COLO829 (cell line): Measurements from ENCODE around the gene KIF3B.
"Not testable (repeated sequence)": the region's sequence is repeated elsewhere in the genome, so short reads cannot be mapped to it uniquely, and the experiment has no call there.

Source experiments
- DNase-seq: peaks from one replicate; pipeline ENCODE4 v3.0.0; 2012; ENCODE audit warnings: low spot score

Gene KIF3B

GRCh38 chr20:32330555-32330897 lies 53.1 kb downstream of the KIF3B start:
- no peak for DNase-seq

DNA sequence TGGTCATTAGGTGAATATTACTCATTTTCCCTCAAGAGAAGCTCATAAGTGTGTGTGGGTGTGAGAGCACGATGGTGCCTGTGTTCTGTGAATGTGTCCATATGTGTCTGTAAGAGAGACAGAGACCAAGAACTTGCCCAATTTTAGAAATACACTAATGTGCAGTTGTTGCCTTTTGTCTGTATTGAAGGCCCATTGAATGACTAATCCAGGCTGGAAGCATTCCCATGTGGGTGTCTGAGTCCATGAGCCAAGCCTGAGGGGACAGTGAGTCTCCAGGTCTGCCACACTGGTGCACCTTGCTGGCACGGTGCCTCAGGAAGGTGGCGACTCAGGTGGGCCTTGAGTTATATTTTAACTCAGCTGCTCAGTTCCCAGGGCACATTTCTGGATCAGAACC lies 55.2 kb downstream of the KIF3B start:
- DNase-seq, result no peak

DNA sequence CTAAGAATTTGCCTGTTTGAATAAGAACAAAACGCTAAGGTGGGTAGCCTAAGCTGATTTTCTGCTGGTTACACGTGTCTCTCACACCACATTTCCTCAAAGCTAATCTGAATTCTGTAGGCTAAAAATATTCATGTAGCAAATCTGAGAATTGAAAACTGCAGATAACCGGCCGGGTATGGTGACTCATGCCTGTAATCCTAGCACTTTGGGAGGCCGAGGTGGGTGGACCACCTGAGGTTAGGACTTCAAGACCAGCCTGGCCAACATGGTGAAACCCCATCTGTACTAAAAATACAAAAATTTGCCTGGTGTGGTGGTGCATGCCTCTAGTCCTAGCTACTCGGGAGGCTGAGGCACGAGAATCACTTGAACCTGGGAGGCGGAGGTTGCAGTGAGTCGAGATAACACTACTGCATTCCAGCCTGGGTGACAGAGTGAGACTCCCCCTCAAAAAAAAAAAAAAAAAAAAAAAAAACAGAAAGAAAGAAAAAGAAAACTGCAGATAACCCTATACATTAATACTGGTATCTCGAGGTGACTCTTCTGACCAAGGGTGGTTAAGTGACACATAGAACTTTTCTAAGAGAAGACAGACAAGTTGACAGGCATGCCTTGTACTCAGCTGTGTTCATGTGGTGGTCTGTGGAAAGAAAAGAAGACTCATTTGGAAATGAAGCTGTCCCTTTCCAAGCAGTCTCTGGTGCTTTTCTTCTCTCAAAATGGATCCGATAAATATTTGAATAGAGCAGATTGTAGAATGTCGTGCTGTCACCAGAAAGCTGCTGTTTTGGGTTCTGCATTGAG lies 55.9 kb downstream of the KIF3B start:
- DNase-seq, result no peak

DNA sequence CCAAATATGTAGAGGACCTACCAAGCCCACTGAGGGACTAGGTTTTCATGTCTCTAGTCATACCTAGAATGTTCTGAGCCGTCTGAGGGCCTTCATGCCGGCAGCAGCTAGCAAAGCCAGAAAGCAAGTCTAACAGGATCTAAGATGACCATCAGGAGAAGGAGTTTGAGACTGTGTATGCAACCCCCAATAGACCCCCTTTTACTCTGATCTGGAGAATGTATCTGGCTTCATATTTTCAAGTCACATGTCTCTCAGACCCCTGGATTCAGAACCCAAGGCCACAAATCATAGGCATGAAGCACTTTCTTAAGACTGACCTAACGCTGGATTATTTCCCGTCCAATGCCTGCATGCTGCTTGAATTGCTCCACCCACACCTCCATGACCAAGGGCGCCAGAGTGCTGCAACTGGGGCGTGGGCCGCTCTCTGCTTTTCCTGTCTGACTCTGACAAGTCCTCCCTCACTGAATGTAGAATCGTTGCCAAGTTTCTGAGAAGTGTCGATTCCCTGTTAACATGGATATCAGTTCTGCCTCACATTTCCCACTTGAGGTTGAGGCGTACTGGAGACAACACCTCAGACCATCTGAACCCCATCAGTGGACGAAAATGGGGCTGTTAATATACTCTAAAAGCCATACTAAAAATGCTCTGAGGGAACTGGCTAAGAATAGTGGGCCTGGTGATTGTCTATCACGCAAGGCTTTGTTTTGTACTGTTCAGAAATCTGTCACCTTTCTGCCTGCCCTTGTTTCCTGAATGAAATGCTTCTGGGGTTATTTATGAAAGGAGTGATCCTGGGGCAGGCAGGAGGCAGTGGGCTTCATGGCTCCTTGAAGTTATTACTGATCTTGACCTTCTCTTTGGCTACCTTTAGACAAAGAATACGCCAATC lies 56.8 kb downstream of the KIF3B start:
- DNase-seq, result no peak

- no peak for DNase-seq
Measured at GRCh38 chr20:32336918-32337347, 59.5 kb downstream of the KIF3B start.

DNA sequence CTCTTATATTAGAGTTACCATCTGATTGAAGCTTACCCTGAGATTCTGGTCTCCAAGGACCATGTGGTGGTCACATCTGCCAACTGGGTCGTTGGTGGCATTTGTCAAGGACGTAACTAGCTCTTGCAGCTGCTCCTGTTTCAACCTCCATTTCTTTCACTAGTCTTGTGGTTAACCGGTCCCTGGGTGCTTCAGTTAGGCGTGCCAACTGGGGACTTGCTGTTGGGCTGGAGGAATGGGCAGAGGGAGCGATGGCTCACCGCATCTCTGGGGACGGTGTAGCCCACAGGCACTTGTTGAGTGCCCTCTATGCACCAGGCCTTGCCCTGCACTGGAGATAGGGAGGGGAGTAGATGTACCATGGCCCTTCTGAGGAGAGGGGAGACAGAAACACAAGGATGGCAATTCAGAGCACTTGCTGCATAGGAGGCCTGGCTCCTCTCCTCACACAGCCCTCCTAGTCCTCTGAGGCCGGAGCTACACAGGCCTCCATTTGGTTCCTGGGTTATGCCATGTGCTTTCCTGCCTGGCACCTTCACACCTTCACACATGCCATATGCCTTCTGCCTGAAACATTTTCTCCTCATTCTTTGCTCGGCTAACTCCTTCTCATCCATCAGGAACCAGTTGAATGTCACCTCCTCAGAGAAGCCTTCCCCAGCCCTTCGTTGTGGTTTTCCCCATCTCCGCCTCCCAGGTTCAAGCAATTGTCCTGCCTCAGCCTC lies 60.6 kb downstream of the KIF3B start:
- DNase-seq, result no peak

DNA sequence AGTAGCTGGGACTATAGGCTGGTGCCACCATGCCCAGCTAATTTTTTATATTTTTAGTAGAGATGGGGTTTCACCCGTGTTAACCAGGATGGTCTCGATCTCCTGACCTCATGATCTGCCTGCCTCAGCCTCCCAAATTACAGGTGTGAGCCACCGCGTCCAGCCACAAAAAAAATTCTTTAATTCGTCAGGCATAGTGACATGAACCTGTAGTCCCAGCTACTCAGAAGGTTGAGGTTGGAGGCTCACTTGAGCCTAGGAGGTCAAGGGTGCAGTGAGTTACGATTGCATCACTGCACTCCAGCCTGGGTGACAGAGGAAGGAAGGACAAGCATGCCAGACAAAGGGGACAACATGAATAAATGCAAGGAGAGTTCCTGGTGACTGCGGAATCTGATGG lies 61.2 kb downstream of the KIF3B start:
- no peak for DNase-seq

- DNase-seq, result no peak
Measured at GRCh38 chr20:32339116-32339515, 61.7 kb downstream of the KIF3B start.

- DNase-seq, result not testable (repeated sequence)
Measured at GRCh38 chr20:32341053-32341452, 63.6 kb downstream of the KIF3B start.

DNA sequence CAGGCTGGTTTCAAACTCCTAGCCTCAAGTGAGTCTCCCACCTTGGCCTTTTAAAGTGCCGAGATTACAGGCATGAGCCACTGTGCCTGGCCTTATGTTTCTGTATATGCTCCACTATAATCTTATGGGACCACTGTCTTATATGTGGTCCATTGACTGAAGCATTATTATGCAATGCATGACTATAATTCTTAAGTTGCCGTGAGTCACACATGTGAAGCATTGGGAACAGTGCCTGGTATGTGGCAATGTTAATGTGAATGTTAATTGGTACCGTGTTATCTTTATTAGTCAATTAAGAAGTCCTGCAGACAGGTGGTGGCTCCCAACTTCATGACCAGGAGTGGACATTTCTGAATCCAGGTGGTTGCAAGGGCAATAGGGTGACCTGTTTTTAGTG lies 66.0 kb downstream of the KIF3B start:
- DNase-seq, result no peak

GRCh38 chr20:32344835-32345506 lies 67.5 kb downstream of the KIF3B start:
- no peak for DNase-seq

GRCh38 chr20:32348207-32348606 lies 70.8 kb downstream of the KIF3B start:
- no peak for DNase-seq

DNA sequence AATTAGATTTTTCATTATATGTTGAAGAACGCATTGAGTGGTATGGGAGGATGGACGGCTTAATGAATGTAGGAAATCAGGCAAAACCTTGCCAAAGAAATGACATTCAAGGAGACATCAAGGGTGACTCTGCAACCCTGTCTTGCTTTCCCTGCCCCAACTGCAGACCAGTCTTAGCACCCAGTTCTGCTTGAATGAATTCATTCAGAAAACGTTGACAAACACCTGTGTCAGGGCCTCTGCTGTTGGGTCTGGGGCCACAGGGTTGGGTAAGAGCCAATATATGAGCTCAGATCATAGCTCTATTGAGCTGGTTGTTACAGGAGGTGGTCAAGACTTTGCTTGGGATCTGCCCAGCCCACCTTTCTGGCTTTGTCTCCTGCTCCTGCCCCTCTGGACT lies 73.0 kb downstream of the KIF3B start:
- no peak for DNase-seq

- DNase-seq, result no peak
Measured at GRCh38 chr20:32352121-32352720, 74.8 kb downstream of the KIF3B start.

DNA sequence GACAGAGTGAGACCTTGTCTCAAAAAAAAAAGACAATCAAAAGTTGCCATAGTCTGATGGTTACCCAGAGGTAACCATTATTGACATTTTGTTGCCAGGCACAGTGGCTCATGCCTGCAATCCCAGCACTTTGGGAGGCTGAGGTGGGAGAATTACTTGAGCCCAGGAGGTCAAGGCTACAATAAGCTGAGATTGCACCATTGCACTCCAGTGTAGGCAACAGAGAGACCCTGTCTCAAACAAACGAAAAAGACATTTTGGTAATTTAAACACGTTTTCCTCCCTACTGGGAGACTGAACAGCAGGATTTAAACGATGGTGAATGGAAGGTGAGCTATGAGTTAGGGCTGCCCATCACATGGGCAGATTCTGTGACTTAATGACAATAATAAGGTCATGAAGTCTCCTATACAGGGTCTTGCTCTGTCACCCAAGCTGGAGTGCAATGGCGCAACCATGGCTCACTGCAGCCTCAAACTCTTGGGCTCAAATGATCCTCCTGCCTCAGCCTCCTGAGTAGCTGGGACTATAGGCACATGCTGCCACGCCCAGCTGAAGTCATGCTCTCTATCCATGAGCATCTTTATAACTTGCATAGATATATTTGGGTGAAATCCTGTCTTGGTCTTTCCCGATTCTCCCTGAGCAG lies 76.5 kb downstream of the KIF3B start:
- DNase-seq, result no peak

DNA sequence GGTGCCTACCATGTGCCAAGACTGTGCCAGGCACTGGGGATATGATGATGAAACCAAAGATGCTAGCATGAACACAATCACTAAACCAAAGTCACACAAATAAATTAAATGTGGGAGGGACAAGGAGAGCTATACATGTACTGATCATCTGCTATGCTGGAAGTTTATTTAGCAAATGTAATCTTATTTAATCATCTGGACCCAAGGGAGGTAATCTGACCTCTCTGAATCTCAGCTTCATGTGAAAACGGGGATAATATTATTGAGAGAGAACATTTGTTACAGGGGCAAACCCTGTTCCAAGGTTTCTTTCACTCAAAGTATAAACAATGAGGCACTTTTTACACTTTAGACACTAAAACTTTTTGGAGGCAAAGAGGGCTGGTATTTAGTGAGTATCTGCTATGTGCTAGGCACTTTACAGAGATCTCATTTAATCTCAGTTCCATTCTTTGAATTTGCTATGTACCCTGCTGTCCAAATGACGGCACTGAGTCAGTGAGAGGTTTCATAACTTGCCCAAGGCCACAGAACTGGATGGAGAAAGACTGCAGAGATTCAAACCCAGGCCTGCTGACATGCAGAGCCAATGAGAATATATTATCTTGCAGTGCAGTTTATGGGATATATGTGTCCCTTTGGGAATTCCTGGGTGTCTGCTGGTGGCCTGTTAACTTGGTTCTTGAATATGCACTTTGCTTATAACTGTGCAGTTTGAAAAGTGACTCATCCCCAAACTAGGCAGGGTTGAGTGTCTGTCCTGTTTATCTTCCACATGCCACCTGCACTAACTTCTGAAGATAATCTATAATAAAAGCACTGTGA lies 77.4 kb downstream of the KIF3B start:
- peak; percentile 45 for DNase-seq

DNA sequence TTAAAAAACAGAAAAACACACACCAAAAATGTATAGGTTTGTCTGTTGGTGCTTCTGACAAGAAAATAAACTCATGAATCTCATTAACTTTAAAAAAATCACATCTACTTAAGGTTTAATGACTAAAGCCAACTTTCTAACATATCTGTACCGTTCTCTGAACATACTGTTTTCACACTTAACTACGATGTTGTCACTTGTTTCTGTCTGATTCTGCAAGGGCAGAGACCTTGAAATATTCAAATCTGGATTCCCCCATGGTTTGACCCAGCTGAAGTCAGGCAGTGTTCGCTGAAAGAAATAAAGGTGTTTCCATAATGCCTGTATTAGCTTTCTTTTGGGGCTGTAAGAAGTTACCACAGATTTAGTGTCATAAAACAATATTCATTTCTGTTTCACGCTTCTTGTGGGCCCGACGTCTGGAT lies 78.0 kb downstream of the KIF3B start:
- DNase-seq, result no peak

DNA sequence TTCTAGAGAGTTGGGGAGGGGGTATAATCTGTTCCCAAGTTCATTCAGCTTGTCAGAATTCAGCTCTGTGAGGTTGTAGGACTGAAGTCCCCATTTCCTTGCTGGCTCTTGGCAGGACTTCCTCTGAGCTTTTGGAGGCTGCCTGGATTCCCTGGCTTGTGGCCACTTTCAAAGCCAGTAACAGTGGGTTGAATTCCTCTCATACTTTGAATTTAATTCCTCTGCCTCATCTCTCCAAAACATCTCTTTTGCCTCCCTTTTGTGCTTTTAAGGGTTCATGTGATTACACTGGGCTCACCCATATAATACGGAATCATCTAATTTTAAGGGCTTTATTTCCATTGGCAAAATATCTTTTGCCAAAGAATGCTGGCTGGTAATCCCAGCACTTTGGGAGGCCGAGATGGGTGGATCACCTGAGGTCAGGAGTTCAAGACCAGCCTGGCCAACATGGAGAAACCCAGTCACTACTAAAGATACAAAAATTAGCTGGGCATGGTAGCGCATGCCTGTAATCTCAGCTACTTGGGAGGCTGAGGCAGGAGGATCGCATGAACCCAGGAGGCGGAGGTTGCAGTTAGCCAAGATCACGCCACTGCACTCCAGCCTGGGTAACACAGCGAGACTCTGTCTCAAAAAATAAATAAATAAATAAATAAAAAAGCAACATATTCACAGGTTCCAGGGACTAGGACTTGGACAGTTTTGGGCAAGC lies 78.6 kb downstream of the KIF3B start:
- not testable (repeated sequence) for DNase-seq

DNA sequence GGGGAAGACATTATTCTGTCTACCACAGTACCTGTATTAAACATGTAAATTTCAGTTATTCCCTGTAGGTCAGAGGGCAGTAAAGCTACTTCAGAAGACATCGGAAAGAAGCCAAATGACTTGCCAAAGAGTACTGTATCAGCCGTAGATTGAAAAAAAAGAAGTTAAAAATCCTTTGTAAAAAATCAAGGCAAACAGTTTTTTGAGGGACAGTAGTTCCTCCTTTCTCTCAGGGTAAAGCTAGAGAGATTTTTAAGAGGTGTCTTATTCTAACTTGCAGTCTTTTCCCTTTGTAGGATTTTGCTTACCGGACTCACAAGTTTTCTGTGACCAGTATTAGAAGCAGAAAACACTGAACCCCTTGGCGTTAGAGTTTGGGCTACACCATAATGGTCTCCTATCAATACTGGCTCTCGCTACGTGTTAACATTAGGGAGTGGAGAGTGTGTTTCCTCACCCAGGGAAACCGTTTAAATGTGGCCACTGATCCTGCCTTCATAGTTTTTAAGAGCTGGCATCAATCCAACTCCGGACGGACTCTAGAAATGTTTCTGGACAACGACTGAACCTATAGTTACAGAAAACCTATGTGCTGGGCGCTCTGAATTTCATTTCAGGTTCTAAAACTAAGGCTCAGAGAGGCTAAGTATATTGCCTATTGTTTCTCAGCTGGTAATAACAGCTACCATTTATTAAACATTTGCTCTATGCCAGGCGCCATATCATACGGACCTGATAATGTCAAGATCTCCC lies 79.3 kb downstream of the KIF3B start:
- DNase-seq, result no peak
